Measurements from ENCODE around the gene GMPPA.

Gene GMPPA

GRCh38 chr2:219501849-219502248 lies 3.2 kb downstream of the GMPPA start:
- Mint-ChIP-seq H3K4me3 (no peak overlapping the region), H3K9me3 (ENCODE audit: low read depth) (no peaks in the 10 kb centered on the region), H3K27ac (no peak overlapping the region), H3K36me3 (peaks cover 11% of the 10 kb centered on the region), H3K27me3 (peaks cover 8% of the 10 kb centered on the region), H3K4me1 (ENCODE audit: low read depth) (peaks cover 28% of the 10 kb centered on the region)

GRCh38 chr2:219502618-219503017 lies 3.9 kb downstream of the GMPPA start:
- peaks cover 22% of the 10 kb centered on the region for H3K4me1 Mint-ChIP-seq (ENCODE audit: low read depth)
- peaks cover 5% of the 10 kb centered on the region for H3K27me3 Mint-ChIP-seq
- no peak overlapping the region for H3K4me3 Mint-ChIP-seq
- no peaks in the 10 kb centered on the region for H3K9me3 Mint-ChIP-seq (ENCODE audit: low read depth)
- no peak overlapping the region for H3K27ac Mint-ChIP-seq
- peaks cover 11% of the 10 kb centered on the region for H3K36me3 Mint-ChIP-seq

- no peak overlapping the region for H3K4me3 Mint-ChIP-seq
- peaks cover 11% of the 10 kb centered on the region for H3K4me1 Mint-ChIP-seq (ENCODE audit: low read depth)
- no peak overlapping the region for H3K27ac Mint-ChIP-seq
- H3K27me3 Mint-ChIP-seq, result peaks cover 10% of the 10 kb centered on the region
- H3K36me3 Mint-ChIP-seq, result peaks cover 11% of the 10 kb centered on the region
- H3K9me3 Mint-ChIP-seq (ENCODE audit: low read depth), result no peaks in the 10 kb centered on the region
Measured at GRCh38 chr2:219505585-219505984, 6.9 kb downstream of the GMPPA start.

- H3K27me3 Mint-ChIP-seq, result peaks cover 10% of the 10 kb centered on the region
- no peak overlapping the region for H3K4me3 Mint-ChIP-seq
- peaks cover 11% of the 10 kb centered on the region for H3K36me3 Mint-ChIP-seq
- H3K4me1 Mint-ChIP-seq (ENCODE audit: low read depth), result peaks cover 11% of the 10 kb centered on the region
- no peak overlapping the region for H3K27ac Mint-ChIP-seq
- H3K9me3 Mint-ChIP-seq (ENCODE audit: low read depth), result no peaks in the 10 kb centered on the region
Measured at GRCh38 chr2:219506153-219506801, 7.6 kb downstream of the GMPPA start.

GRCh38 chr2:219506802-219507526 lies 8.3 kb downstream of the GMPPA start:
- peaks cover 11% of the 10 kb centered on the region for H3K36me3 Mint-ChIP-seq
- H3K9me3 Mint-ChIP-seq (ENCODE audit: low read depth), result no peaks in the 10 kb centered on the region

GRCh38 chr2:219507581-219508443 lies 9.1 kb downstream of the GMPPA start:
- H3K27me3 Mint-ChIP-seq, result peaks cover 13% of the 10 kb centered on the region

More at GRCh38 chr2:219506802-219507526, 8.3 kb downstream of the GMPPA start:
- Mint-ChIP-seq H3K4me3 (no peak overlapping the region), H3K27ac (no peak overlapping the region), H3K4me1 (ENCODE audit: low read depth) (peaks cover 11% of the 10 kb centered on the region), H3K27me3 (peaks cover 10% of the 10 kb centered on the region)

GRCh38 chr2:219508444-219508734 lies 9.7 kb downstream of the GMPPA start:
- peaks cover 10% of the 10 kb centered on the region for H3K36me3 Mint-ChIP-seq
- no peak overlapping the region for H3K4me3 Mint-ChIP-seq
- no peaks in the 10 kb centered on the region for H3K9me3 Mint-ChIP-seq (ENCODE audit: low read depth)
- H3K27me3 Mint-ChIP-seq, result peaks cover 18% of the 10 kb centered on the region
- H3K27ac Mint-ChIP-seq, result no peak overlapping the region
- H3K4me1 Mint-ChIP-seq (ENCODE audit: low read depth), result peaks cover 13% of the 10 kb centered on the region

More at GRCh38 chr2:219507581-219508443, 9.1 kb downstream of the GMPPA start:
- no peak overlapping the region for H3K27ac Mint-ChIP-seq
- peaks cover 11% of the 10 kb centered on the region for H3K4me1 Mint-ChIP-seq (ENCODE audit: low read depth)
- peaks cover 11% of the 10 kb centered on the region for H3K36me3 Mint-ChIP-seq
- no peaks in the 10 kb centered on the region for H3K9me3 Mint-ChIP-seq (ENCODE audit: low read depth)
- H3K4me3 Mint-ChIP-seq, result no peak overlapping the region

- Mint-ChIP-seq H3K4me1 (ENCODE audit: low read depth) (peaks cover 21% of the 10 kb centered on the region), H3K9me3 (ENCODE audit: low read depth) (no peaks in the 10 kb centered on the region), H3K36me3 (peaks cover 5% of the 10 kb centered on the region), H3K27ac (no peak overlapping the region), H3K4me3 (peak overlapping the region; percentile 14), H3K27me3 (peaks cover 24% of the 10 kb centered on the region)
Measured at GRCh38 chr2:219508971-219509779, 10.5 kb downstream of the GMPPA start.

- no peak overlapping the region for H3K27ac Mint-ChIP-seq
- no peaks in the 10 kb centered on the region for H3K9me3 Mint-ChIP-seq (ENCODE audit: low read depth)
- H3K27me3 Mint-ChIP-seq, result peaks cover 26% of the 10 kb centered on the region
- H3K4me1 Mint-ChIP-seq (ENCODE audit: low read depth), result peaks cover 23% of the 10 kb centered on the region
- H3K4me3 Mint-ChIP-seq, result peak overlapping the region; percentile 14
- H3K36me3 Mint-ChIP-seq, result peaks cover 2% of the 10 kb centered on the region
Measured at GRCh38 chr2:219509780-219510511, 11.3 kb downstream of the GMPPA start.

GRCh38 chr2:219510512-219511135 lies 11.9 kb downstream of the GMPPA start:
- Mint-ChIP-seq H3K27ac (no peak overlapping the region), H3K4me3 (no peak overlapping the region)

GRCh38 chr2:219511547-219512325 lies 13.0 kb downstream of the GMPPA start:
- no peak overlapping the region for H3K4me3 Mint-ChIP-seq
- no peak overlapping the region for H3K27ac Mint-ChIP-seq
- H3K36me3 Mint-ChIP-seq, result no peaks in the 10 kb centered on the region
- peaks cover 25% of the 10 kb centered on the region for H3K4me1 Mint-ChIP-seq (ENCODE audit: low read depth)
- peaks cover 40% of the 10 kb centered on the region for H3K27me3 Mint-ChIP-seq
- H3K9me3 Mint-ChIP-seq (ENCODE audit: low read depth), result no peaks in the 10 kb centered on the region

More at GRCh38 chr2:219510512-219511135, 11.9 kb downstream of the GMPPA start:
- Mint-ChIP-seq H3K9me3 (ENCODE audit: low read depth) (no peaks in the 10 kb centered on the region), H3K4me1 (ENCODE audit: low read depth) (peaks cover 25% of the 10 kb centered on the region), H3K27me3 (peaks cover 30% of the 10 kb centered on the region), H3K36me3 (peaks cover 2% of the 10 kb centered on the region)

GRCh38 chr2:219512524-219513216 lies 14.0 kb downstream of the GMPPA start:
- Mint-ChIP-seq H3K9me3 (ENCODE audit: low read depth) (no peaks in the 10 kb centered on the region), H3K27ac (no peak overlapping the region), H3K4me3 (no peak overlapping the region), H3K4me1 (ENCODE audit: low read depth) (peaks cover 25% of the 10 kb centered on the region), H3K27me3 (peaks cover 45% of the 10 kb centered on the region), H3K36me3 (no peaks in the 10 kb centered on the region)

All from activated naive CD8-positive, alpha-beta T cell (primary cell).